ENCODE results near the gene SAAL1. TPM values are rescaled to one million over a fixed set of nuclear protein-coding genes. Genes with fewer than 3 reads are reported as not detected.

Gene SAAL1
- total and polyA plus RNA-seq, 2 experiments from 2014 or later: 15.1 to 21.3 TPM

GRCh38 chr11:18115360-18116127 is 9.7 kb upstream of the SAAL1 start:
- Histone ChIP-seq H3K4me1 (ENCODE audit: low read depth) (no peaks in the 10 kb centered on the region), H3K27me3 (peaks cover 50% of the 10 kb centered on the region), H3K4me3 (no peak overlapping the region), H3K27ac (no peak overlapping the region), H3K36me3 (no peaks in the 10 kb centered on the region), H3K9me3 (ENCODE audit: low read depth) (no peaks in the 10 kb centered on the region)
- DNase-seq (ENCODE audit: low read depth in 1 of 2, low spot score in 1 of 2): peak; percentile 69 to 76
- peak; percentile 88 for TF ChIP-seq CTCF (IDR thresholded peaks at IDR 0.05; ENCODE audit: low read depth, low read length)

GRCh38 chr11:18111005-18111404 is 5.1 kb upstream of the SAAL1 start:
- no peaks in the 10 kb centered on the region for H3K36me3 ChIP-seq
- no peaks in the 10 kb centered on the region for H3K4me1 ChIP-seq (ENCODE audit: low read depth)
- no peak for TF ChIP-seq CTCF (IDR thresholded peaks at IDR 0.05; ENCODE audit: low read depth, low read length)
- no peaks in the 10 kb centered on the region for H3K9me3 ChIP-seq (ENCODE audit: low read depth)
- no peak overlapping the region for H3K4me3 ChIP-seq
- peaks cover 34% of the 10 kb centered on the region for H3K27me3 ChIP-seq
- peak in 1 of 2 donors; percentile 21 for DNase-seq (ENCODE audit: low read depth in 1 of 2, low spot score in 1 of 2)
- no peak overlapping the region for H3K27ac ChIP-seq

- Histone ChIP-seq H3K9me3 (ENCODE audit: low read depth) (no peaks in the 10 kb centered on the region), H3K27ac (no peak overlapping the region), H3K4me3 (no peak overlapping the region), H3K27me3 (peaks cover 15% of the 10 kb centered on the region), H3K36me3 (no peaks in the 10 kb centered on the region), H3K4me1 (ENCODE audit: low read depth) (no peaks in the 10 kb centered on the region)
- TF ChIP-seq CTCF (IDR thresholded peaks at IDR 0.05; ENCODE audit: low read depth, low read length): no peak
- no peak for DNase-seq (ENCODE audit: low read depth in 1 of 2, low spot score in 1 of 2)
Observed at GRCh38 chr11:18108254-18108653, 2.4 kb upstream of the SAAL1 start.

GRCh38 chr11:18106688-18107087 is 806 bp upstream of the SAAL1 start:
- DNase-seq (ENCODE audit: low read depth in 1 of 2, low spot score in 1 of 2): no peak
- no peak for TF ChIP-seq CTCF (IDR thresholded peaks at IDR 0.05; ENCODE audit: low read depth, low read length)

GRCh38 chr11:18105086-18105801 is 638 bp downstream of the SAAL1 start:
- DNase-seq (ENCODE audit: low read depth in 1 of 2, low spot score in 1 of 2): no peak
- Histone ChIP-seq H3K4me1 (ENCODE audit: low read depth) (no peaks in the 10 kb centered on the region), H3K27me3 (no peaks in the 10 kb centered on the region), H3K36me3 (peaks cover 15% of the 10 kb centered on the region), H3K9me3 (ENCODE audit: low read depth) (no peaks in the 10 kb centered on the region), H3K27ac (no peak overlapping the region), H3K4me3 (peak overlapping the region; percentile 97)
- TF ChIP-seq CTCF (IDR thresholded peaks at IDR 0.05; ENCODE audit: low read depth, low read length): no peak

More at GRCh38 chr11:18106688-18107087, 806 bp upstream of the SAAL1 start:
- Histone ChIP-seq H3K27me3 (no peaks in the 10 kb centered on the region), H3K27ac (no peak overlapping the region), H3K4me3 (no peak overlapping the region), H3K9me3 (ENCODE audit: low read depth) (no peaks in the 10 kb centered on the region), H3K4me1 (ENCODE audit: low read depth) (no peaks in the 10 kb centered on the region), H3K36me3 (peaks cover 9% of the 10 kb centered on the region)

Measured in cardiac muscle cell (in vitro differentiated cells and primary cell).